RPMI7951 (cell line): ENCODE data around the gene TRAF3. TPM values are rescaled to one million over a fixed set of nuclear protein-coding genes. Genes with fewer than 3 reads are reported as not detected.
"Not testable (repeated sequence)": the region's sequence is repeated elsewhere in the genome, so short reads cannot be mapped to it uniquely, and the experiment has no call there.

Experiments used
- DNase-seq: peaks from one replicate; pipeline ENCODE4 v3.0.0-alpha.2; 2012; ENCODE audit warnings: low read depth
- total RNA-seq: library from RNA; depleted of rRNA; stranded (reverse); fragments of >200 nt; shearing (Covaris generic); gene quantifications from 2 replicates; pipeline ENCODE4 v1.2.3, GENCODE V29; 2014

Gene TRAF3
- total RNA-seq, 1 experiment from 2014 or later: 15.7 TPM

DNA sequence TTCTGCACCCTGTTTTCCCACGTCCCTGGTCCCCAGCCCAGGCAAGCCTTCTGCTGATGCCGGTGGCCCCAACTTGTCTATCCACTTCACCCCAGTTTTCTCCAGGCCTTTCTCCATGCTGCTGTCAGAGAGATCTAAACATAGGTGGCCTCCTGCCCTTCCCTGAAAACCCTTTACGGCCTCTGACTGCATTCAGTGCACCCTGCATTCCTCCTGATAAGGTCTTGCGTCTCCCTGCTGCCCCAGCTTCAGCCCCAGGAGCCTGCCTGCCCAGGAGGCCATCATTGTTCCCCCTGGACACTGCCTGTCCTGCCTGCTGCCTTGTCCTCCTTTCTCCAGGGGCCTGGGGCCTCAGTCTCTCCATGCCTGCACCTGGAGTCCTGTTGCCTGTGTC lies 29.8 kb downstream of the TRAF3 start:
- no peak for DNase-seq

DNA sequence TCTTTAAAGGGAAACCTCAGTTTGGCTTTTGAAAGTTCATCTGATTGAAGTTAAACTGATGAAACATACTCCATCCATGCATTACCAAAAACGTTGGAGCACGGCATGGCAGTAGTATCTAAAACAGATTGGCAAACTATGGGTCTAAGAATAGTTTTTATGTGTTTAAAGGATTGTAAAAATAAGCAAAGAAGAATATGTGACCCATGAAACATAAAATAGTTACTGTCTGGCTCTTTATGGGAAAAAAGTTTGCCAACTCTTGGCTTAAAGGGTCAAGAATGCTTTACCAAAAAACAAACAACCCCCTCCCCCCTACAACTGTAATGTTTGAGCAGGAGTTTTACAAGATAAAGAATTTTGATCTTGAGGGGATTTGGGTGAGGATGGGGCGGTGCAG lies 32.6 kb downstream of the TRAF3 start:
- no peak for DNase-seq

DNA sequence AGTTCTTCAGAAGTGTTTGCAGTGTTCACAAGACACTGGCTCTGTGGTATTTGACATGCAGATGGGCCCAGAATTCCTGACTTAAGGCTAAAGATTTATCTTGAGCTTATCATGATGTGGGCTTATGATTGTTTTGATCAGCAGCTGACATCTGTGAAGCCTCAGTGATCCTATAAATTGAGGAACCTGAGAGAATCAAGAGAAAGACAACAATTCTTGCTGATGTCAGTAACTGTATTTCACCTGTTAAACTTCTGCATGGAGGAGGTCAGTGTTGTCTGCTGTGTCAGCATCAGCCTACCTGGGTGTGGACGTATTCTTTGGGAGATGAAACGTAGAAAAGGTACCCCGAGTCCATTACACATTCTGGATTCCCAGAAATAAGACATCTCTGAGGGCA lies 33.3 kb downstream of the TRAF3 start:
- DNase-seq: no peak

DNA sequence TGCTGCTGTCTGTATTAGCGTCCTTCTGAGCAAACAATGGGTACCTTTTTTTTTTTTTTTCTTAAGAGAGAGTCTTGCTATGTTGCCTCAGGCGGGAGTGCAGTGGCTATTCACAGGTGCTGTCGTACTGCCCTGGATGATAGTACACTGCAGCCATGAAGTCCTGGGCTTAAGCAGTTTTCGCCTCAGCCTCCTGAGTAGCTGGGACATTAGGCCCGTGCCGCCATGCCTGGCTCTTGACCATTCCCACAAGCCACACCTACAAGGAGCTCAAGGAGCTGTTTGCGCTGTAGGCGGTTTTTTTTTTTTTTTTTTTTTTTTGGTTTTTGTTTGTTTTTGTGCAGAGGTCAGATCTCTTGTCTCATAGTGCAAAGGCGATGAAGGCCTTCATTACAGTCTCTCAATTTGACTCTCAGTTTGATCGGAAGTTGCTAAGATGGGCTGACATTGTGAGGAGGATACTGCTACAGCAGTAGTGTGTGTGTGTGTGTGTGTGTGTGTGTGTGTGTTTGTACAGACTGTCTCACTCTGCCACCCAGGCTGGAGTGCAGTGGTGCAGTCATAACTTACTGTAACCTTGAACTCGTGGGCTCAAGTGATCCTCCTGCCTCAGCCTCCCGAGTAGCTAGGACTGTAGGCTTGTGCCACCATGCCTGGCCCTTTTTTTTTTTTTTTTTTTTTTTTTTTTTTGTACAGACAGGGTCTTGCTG lies 34.2 kb downstream of the TRAF3 start:
- no peak for DNase-seq

DNA sequence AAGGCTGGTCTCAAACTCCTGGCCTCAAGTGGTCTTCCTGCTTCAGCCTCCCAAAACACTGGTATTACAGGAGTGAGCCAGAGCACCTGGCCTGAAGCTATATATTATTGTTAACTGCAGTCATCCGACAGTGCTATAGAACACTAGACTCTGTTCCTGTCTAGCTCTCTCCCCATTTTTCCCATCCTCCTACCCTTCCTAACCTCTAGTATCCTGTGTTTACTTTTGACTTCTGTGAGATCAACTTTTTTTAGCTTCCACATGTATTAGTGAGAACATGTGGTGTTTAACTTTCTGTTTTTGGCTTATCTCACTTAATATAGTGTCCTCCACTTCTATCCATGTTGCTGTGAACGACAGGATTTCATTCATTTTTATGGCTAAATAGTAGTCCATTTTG lies 34.7 kb downstream of the TRAF3 start:
- no peak for DNase-seq

DNA sequence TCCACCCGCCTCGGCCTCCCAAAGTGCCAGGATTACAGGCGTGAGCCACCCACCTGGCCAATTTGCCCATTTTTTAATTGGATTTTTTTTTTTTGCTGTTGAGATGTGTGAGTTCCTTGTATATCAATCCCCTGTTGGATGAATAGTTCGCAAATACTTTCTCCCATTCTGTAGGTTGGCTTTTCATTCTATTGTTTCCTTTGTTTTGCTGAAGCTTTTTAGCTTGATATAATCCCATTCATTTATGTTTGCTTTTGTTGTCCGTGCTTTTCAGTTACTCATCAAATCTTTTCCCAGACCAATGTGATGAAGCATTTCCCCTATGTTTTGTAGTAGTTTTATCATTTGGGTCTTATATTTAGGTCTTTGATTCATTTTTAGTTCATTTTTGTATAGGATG lies 36.4 kb downstream of the TRAF3 start:
- DNase-seq: no peak

DNA sequence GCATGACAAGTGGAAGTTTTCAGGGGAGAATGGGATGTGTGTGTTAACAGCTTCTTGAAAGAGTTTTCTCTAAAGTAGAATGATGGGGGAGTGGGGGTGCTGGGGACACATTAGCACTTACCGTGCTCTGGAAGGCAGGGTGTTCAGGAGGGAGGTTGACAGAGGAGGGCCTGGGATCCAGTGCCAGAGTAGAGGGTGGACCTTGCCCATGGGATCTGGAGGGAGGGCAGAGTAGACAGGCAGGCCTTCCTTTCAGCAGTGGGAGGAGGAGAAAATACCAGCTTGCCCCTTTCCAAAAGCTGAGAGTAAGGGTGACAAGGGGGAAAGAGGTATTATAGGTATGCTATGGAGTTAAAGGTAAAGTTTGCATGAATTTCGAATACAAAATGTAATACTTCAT lies 40.1 kb downstream of the TRAF3 start:
- no peak for DNase-seq

DNA sequence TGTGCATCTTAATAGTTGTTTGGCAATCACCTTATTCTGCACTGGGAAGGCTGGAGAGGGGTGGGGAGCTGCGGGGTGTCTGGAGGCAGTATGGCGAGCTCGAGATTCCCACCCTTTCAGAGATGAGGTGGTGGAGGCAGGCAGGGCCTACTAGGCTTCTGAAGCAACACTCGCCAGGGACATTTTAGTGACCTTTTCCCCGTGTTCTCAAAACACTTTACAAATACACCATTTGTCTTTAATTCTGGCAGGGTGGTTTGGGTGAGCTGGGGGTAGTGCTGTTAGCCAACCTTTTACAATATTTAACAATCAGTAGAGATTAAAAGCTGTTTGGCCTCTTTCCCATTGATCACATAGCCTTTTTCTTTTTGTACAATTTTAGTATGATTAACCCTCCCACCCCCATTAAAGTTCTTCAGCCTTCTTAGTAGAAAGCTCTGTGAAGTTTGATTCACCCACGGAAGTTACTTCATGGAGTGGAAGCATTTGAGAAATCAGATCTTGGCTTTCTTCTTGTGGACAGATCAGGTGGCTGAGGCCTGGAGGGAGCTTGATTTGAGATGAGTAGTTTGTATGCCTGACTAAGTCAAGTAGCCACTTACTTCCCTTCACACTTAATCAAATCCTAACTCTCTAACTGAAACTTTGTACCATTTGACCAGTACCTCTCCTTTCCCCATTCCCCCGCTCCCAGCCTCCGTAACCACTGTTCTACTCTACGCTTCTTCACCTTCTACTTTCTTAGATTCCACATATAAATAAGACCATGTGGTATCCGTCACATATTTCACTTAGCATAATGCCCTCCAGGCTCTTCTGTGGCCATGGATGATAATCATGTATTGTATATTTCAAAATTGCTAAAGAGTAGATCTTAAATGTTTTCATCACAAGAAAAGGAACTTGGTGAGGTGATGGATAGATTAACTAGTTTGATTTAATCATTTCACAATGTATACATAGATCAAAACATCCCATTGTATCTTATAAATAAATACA lies 41.0 kb downstream of the TRAF3 start:
- DNase-seq: no peak

DNA sequence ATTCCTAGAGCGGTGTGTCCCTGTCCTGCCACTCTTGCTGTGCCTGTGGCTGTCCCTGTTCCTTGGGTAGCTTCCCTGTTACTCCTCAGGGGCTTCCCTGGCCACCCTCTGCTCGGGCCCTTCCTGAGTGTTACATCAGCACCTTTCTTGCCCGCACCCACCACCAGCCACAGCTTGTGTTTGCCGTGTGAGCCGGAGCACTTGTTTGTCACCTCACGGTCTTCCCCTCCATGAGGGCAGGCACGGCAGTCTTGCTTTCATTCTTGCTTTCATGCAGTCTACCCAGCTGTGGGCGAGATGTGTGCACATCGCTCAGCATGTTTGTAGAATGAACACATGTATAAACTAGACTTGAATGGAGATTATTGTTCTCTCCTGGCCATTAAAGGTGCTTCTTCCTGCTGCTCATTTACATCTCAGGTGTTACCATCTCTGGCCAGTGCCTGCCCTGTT lies 42.0 kb downstream of the TRAF3 start:
- DNase-seq: no peak

DNA sequence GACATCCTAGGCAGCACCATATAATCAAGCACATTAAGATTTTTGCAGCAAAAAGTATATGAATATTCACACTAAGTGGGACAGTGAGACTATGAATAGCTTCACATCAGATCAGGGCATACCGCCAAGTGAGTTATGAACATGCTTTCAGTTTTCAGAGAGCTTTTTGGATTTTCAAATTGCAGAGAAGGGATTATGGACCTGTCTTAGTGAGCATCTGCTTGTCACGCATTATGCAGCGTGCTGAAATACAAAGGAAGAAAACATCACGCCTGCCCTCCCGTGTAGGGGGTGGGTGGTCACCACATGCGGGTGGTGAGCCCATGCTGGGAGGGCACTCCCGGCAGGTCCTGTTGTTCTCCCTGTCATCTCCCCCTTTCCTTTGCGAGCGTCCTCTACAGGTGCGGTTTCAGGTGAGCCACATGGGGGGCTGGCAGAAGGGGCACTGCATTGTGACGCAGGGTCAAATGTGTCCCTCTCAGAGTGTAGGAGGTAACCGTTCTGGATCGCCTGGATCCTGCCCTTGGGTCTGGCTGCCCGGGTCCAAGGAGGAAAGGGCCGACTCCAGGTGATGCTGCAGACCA lies 42.6 kb downstream of the TRAF3 start:
- DNase-seq: no peak

DNA sequence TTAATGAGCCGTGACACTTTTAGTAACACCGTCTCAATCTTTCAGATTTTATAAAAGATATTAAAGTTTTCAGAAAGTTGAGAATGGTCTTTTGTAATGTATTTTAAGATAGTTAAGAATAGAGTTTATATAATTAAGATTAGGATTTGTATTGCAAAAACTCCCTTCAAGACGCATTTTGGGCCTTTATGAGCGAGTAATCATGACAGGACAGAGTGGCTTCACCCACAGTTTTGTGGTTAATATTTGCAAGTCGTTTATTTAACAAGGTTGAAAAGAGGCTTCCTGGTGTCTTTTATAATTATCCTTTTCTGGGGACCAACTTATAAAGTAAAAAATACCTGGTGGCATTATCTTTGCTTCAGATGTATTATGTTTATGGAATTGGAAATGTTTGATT lies 44.0 kb downstream of the TRAF3 start:
- DNase-seq: no peak

DNA sequence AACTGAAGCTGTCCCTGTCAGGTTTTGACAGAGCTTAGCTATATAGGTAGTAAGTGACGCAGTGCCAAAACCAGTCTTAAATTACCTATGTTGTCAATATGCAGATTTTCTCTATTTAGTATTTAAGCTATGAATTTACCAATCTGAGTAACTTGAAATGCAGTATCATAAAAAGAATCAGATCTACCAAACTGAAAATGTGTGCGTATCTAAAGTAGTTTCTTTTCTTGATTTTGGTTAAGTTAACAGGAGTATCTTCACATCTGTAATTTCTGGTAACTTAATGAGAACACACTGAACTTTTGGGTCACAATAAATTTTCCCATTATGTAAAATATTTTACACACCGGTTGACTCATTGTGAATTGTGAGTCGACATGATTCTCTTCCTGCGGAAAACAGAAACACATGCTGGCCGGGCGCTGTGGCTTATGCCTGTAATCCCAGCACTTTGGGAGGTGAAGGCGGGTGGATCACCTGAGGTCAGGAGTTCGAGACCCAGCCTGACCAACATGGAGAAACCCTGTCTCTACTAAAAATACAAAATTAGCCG lies 45.1 kb downstream of the TRAF3 start:
- no peak for DNase-seq

DNA sequence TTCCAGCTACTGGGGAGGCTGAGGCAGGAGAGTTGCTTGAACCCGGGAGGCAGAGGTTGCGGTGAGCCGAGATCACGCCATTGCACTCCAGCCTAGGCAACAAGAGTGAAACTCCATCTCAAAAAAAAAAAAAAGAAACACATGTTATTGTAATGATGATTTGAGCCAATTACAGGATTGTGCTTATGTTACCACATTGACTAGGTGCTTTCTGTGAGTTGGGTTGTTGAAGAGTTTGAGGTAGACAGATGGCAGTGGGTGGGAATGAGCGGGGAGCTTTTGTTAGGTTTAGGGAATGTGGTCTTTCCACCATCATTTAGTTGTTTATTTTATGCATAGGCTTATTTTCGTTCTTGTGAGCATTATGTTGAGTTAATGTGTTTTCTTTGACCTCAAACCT lies 45.6 kb downstream of the TRAF3 start:
- DNase-seq: not testable (repeated sequence)

DNA sequence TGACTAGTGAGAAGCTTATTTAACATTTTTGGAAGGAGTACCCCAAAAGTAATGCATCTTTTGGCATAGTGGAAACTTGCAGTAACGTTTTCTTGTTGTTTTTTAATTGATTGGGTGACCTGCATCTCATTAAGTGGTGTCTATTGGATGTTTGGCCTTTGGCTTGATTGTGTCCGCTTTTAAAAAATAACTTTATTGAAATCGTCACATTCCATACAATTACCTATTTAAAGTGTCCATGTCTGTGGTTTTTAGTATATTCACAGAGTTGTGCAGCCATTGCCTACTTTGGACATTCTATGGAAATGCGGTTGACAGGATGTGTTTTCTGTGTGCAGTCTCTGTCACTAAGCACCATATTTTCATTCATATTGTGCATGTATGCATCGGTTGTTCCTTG lies 46.3 kb downstream of the TRAF3 start:
- no peak for DNase-seq

DNA sequence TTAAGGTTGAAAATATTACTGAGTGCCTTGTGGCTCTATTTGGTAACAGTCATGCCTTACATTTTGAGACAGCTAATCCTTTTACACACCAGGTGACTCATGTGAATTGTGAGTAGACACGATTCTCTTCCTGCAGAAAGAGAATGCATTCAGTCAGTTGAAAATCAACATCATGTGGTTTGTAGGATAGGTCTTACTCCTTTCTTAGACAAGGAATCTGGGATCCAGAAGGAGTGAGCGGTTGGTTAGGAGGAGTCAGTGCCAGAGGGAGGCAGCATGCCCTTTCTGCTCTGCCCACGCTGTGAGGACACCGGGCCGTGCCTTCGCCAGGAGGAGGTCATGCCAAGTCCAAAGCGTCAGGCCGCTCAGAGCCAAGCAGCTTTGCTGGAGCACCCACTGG lies 47.6 kb downstream of the TRAF3 start:
- peak; percentile 58 for DNase-seq

DNA sequence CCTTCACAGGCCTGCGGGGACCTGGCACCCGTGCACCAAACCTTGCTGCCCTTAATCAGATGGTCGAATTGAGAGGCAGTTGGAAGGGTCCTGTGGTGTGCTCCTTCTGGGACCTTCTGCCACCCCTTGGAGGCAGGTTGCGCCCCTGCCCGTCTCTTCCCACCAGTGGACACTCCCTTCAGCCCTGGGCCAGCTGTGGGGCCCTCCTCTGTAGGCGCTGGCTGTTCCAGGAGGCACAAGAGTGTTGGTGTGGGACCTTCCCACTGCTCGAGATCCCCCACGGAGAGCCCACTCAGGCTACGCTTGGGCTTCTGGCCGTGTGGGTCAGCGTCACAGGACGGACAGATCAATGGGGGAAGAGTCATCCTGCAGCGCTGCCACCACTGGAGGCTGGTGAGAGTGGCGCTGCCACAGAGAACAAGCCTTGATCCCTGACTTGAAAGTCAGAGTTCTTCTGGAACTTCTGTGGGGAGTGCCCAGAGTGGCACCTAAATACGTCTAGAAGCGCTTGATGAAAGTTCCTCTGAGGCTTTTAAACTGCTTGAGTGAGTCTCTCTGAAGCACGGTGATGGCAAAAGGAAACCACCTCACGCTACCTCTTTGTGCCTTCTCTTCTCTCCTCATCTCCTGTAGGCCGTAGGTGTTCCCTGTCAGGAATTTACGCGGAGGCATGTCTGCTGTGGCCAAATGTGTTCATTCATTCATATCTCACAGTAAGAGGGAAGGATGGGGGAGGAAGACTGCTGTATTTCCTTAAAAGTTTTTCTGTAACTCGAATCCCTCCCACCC lies 48.3 kb downstream of the TRAF3 start:
- DNase-seq: no peak

DNA sequence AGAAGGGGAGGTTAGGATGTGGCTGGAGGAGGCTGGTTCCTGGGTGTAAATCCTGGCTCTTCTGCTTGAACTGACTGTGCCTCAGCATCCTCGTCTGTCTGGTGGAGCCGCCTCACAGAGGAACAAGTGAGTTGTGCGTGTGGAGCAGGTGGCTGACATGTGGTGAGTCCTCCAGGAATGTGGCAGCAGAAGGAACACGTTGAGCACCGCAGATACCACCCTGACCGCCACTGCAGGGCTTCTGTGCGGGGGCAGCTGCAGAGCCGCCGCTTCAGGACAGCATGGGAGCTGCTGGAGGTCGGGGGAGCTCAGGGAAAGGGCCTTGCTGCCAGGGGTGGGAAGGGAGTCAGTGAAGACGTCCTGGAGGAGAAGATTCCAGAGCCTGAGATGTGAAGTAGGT lies 48.9 kb downstream of the TRAF3 start:
- no peak for DNase-seq

DNA sequence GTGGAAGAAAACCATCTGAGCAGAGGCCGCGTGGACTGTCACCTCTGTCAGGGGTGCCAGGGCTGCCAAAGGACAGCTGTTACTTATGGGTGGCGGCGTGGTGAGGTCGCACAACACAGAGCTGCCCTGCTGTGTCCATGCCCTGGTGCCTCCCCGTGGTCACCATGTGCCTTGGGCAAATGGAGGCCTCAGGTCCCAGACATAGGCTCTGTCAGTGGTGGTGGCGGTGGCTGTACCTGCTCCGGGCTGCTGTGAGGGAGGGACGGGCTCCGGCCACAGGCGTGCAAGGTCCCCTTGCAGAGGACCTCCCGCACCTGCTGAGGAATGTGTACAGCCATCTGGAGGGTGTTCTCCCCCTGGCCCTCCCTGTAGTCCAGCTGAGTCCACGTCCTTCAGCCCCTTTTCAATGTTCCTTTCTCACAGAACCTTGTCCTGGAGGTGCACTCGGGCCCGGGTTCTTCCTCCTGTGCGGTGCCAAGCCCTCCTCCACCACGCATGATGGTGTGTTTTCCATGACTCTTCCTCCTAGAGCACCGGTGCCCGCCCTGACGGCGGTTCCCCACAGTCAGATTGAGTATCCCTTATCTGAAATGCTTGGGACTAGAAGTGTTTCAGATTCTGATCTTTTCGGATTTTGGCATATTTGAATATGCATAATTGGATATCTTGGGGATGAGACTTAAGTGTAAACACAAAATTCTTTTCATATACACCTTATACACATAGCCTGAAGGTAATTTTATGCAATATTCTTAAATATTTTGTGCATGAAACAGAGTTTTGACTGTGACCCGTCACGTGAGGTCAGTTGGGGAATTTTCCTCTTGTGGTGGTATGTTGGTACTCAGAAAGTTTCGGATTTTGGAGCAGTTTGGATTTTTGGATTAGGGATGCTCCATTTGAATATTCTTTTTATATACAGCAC lies 49.8 kb downstream of the TRAF3 start:
- no peak for DNase-seq

DNA sequence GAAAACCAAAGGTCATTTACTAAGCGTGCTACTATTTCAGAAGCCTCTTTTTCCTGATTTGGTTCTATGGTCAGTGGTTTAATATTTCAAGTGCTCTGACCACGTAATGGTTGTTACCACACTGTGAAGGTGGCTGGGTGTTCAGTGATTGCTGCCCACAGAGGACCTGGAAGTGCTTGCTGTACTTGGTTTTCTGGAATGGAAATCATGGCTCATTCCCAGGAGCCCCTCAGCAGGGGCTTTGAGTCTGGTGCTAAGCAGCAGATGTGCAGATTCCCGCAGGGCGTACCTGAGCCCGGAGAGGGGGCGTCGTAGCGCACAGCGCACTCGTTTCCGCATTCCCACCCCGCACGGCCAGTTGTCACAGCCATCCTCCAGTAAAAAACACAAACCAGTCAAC lies 50.5 kb downstream of the TRAF3 start:
- no peak for DNase-seq

DNA sequence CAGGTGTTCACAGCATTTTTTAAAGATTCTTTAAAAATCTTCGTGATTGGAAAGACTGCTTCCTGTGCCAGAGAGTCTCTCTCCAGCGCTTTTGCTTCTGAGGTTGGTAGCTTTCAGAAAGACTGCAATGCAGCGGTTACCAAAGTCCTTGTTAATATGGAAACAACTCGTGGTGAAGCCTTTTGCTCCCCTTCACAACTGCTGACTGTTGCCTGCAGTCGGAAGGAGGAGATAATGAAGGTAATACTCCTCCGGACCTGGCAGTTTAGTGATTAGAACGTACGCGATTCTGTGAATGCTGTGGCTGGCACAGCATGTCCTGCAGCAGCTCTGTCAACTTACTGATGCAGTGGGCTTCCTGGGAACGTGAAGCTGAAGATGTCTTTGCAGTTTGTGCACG lies 50.9 kb downstream of the TRAF3 start:
- DNase-seq: no peak
